Stimulated activated CD4-positive, alpha-beta T cell treated with anti-CD3 and anti-CD28 coated beads, Interleukin-4, amount 100 ng/mL, for 24 hours (primary cell): ENCODE results near the gene KRTAP10-11.
"Not testable (repeated sequence)": the region's sequence is repeated elsewhere in the genome, so short reads cannot be mapped to it uniquely, and the experiment has no call there.

Experiments used
- DNase-seq: peaks from one replicate; pipeline ENCODE4 v3.0.0-alpha.2; 2020

Gene KRTAP10-11, protein sequence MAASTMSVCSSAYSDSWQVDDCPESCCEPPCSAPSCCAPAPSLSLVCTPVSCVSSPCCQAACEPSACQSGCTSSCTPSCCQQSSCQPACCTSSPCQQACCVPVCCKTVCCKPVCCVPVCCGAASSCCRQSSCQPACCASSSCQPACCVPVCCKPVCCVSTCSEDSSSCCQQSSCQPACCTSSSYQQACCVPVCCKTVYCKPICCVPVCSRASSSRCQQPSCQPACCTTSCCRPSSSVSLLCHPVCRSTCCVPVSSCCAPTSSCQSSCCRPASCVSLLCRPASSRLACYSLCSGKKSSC

GRCh38 chr21:44646366-44647221 lies at the start of gene KRTAP10-11:
Gene KRTAP10-11 (plus strand): TSS chr21:44646414. CDS start chr21:44646459, 45 bp downstream.
- not testable (repeated sequence) for DNase-seq

- DNase-seq, result no peak
Observed at GRCh38 chr21:44598061-44598460, 48.2 kb upstream of the KRTAP10-11 start.

GRCh38 chr21:44599264-44600029 lies 46.8 kb upstream of the KRTAP10-11 start:
- DNase-seq, result no peak

- not testable (repeated sequence) for DNase-seq
Observed at GRCh38 chr21:44600118-44600978, 45.9 kb upstream of the KRTAP10-11 start, which contains the start of gene KRTAP10-7. Gene KRTAP10-7 (plus strand): TSS chr21:44600597. CDS start chr21:44600622, 25 bp downstream.

GRCh38 chr21:44601091-44601490 lies 45.1 kb upstream of the KRTAP10-11 start:
- DNase-seq, result not testable (repeated sequence)

DNA sequence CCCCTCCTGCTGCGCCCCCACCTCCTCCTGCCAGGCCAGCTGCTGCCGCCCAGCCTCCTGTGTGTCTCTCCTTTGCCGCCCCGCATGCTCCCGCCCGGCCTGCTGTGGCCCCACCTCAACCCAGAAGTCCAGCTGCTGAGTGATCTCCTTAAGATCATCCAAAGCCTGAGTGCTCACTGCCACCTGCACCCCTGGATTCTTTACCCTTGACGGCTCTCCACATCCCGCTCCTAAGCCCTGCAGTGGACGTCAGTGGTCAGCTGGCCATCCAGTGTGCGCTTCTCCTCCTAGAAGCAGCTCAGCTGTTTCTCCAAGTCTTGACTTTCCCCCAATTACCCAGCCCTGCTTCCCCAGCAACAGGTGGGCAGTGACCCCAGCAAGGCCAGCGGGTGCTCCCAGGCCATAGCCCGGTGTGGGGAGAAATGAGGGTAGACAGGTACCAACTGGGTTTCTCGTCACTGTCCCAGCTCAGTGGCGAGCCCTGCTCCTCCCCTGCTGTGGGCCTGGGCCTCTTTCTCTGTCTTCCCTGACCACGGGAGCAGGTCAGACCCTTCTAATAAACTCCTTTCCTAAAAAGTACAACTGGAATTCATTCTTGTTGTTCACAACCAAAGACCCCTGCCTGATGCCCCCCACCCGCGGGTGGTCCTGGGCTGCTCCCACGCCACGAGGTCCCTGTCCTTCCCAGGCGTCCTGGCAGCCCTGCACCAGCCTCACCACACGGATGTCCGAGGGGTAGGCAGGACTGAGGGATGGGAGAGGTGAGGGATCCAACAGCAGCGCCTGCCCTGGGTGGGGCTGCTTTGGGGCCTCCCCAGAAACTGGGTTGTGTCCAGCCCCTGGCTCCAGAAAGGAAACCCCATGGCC lies 44.4 kb upstream of the KRTAP10-11 start:
- no peak for DNase-seq

GRCh38 chr21:44602463-44602850 lies 43.8 kb upstream of the KRTAP10-11 start:
- no peak for DNase-seq

- DNase-seq, result no peak
Observed at GRCh38 chr21:44603109-44603875, 42.9 kb upstream of the KRTAP10-11 start.

GRCh38 chr21:44603911-44604310 lies 42.3 kb upstream of the KRTAP10-11 start:
- no peak for DNase-seq

DNA sequence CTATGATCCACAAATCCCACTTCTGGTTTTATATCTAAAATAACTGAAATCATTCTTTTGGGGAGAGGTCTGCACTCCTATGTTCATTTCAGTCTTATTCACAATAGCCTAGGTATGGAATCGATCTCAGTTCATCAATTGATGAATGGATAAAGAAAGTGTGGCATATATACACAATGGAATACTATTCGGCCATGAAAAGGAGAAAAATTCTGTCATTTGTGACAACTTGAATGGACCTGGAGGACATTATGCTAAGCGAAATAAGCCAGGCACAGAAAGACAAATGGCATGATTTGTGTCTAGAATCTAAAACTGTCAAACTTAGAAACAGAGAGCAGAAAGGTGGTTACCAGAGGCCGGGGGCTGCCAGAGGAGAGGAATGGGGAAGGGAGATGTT lies 39.7 kb upstream of the KRTAP10-11 start:
- no peak for DNase-seq

DNA sequence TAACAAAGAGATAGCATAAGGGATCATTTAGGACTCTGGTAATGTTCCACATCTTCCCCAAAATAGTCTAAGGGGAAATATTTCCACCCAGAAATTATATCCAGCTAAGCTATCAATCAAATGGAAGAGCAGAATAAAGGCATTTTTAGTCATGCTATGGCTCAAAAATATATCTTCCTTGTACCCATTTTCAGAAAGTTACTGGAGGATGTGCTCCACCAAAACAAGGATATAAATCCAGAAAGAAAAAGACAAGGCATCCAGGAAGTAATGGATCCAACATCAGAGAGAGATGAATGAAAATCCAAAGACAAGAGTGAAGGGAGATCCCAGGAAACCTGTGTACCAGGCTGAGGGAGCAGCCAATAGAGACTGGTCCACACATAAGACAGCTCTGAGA lies 37.0 kb upstream of the KRTAP10-11 start:
- no peak for DNase-seq

DNA sequence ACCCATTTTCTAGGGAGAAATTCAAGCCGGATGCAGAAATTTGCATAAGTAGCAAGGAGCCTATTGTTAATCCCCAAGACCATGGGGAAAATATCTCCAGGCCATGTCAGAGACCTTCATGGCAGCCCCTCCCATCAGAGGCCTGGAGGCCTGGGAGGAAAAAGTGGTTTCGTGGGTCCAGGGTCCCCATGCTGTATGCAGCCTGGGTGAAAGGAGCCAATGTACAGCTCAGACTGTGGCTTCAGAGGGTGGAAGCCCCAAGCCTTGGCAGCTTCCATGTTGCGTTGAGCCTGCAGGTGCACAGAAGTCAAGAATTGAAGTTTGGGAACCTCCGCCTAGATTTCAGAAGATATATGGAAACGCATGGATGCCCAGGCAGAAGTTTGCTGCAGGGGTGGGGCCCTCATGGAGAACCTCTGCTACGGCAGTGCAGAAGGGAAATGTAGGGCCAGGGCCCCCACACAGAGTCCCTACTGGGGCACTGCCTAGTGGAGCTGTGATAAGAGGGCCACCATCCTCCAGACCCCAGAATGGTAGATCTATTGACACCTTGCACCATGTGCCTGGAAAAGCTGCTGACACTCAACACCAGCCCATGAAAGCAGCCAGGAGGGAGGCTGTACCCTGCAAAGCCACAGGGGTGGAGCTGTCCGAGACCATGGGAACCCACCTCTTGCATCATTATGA lies 35.9 kb upstream of the KRTAP10-11 start:
- not testable (repeated sequence) for DNase-seq

DNA sequence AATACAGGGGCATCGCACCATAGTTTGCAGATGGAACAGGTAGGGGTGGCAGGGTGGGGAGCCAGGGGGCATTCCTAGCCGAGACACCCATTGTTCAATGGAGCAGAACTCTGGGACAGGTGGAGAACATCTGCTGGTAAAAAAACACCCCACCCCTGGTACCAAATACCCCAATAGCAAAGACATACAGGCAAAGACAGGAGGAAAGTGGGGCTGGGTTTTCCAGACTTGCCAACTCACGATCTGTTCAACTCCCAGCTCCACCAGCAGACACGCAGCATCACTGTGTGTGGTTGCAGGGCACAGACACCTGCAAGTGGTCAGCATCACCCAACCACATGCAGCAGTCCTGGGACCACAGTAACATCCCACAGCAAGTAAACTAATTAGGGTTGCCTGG lies 34.7 kb upstream of the KRTAP10-11 start:
- DNase-seq, result no peak

GRCh38 chr21:44612029-44612486 lies 34.2 kb upstream of the KRTAP10-11 start, which contains the start of gene KRTAP10-8:
Gene KRTAP10-8 (plus strand): TSS chr21:44612079. CDS start chr21:44612101, 22 bp downstream.
- no peak for DNase-seq

DNA sequence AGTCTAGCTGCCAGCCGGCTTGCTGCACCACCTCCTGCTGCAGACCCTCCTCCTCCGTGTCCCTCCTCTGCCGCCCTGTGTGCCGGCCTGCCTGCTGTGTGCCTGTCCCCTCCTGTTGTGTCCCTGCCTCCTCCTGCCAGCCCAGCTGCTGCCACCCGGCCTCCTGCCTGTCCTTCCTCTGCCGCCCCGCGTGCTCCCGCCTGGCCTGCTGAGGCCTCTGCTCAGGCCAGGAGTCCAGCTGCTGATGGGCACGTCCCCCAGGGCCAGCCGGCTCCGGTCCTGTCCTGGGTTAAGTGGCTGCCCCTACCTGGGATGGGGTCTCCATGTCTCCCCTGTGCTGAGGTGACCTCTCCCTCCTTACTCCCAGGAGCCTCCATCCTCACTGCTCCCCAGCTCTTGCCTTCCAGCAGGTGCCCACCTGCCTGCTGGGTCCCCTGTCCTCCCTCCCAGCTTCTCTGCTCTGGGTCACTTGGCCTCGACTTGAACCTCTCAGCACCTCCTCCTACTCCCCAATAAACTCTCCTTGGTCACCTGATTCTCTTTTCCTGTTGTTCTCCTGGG lies 33.5 kb upstream of the KRTAP10-11 start:
- no peak for DNase-seq

DNA sequence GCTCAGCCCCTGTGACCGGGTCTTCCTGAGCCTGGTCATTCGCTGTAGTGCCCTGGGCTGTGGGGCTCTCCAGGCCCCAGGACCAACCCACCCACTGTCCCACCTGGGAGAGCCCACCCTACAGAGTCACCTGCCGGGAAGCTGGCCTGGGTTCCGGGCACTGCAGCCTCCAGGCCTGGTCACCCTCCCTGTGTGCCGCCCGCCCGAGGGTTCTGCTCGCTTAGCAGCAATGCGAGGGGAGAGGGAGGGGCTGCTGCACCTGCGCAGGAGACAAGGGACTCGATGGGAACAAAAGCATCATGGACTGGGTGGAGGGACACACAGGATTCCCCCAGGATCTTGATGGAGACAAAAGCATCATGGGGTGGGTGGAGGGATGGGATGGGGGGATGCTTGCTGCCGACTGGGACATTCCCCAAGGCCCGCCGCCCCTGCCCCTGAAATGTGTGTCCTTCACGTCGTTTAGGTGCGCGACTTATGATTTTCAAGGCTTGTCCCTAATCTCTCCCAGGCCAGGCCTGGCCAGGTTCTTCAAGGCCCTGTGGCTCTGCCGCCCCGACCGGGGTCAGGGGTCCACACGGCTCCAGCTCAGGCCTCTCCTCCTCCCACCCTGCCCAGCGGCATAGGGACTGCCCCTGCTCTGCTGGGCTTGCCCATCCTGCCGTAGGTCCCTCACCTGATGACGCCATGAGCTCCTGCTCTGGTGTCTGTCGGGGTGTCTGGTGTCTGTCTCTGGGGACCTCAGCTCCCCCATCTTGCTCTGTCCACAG lies 32.6 kb upstream of the KRTAP10-11 start:
- DNase-seq, result no peak

DNA sequence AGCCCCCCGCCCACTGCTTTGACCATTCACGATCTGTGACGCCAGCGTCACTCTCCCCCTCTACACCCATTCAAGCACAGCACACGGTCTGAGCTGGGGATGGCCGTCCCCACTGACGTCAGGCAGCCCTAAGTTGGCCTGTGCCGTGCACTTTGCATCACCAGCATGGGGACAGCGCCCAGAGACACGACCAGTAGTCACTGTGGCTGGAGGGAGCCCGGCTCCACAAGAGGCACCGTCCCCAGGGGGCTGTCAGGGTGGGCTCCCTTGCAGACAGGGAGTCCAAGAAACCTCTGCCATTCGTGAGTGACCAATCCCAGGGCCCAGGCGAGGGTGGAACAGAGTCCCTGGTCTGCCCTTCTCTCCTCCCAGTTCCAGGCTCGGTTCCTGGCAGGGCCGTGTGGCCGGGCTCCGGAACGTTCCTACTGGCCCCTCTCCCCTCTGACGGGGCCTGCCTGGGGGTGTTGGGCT lies 32.0 kb upstream of the KRTAP10-11 start:
- DNase-seq, result no peak

DNA sequence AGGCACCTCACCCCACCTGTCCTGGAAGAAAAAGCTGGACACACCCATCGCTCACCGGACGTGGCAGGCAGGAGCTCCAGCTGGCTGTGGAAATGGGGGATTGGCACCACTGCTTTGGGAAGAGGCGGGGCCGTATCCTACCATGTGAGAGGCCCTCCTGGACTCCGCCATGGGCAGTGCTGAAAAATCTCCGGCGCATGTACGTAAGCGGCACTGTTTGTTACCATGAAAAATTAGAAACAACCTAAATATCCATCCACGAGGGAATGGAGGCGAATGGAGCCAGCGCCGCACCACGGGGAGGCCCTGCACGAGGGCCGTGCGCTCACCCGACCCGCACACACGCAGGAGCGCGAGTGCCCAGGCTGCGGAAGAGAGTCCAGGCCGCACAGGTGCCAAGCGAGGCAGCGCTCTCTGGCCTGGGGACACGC lies 31.2 kb upstream of the KRTAP10-11 start:
- no peak for DNase-seq
